NB4 (cell line): ENCODE measurements around the gene C9.

Experiments used
- POLR2A ChIP-seq: IDR thresholded peaks from 2 replicates; pipeline ENCODE4 v1.6.1; 2011; ENCODE audit warnings: mild to moderate bottlenecking; ENCODE audit not compliant: insufficient read length; ENCODE audit errors: extremely low read depth
- TF ChIP-seq, protein P1 (sequence below): IDR thresholded peaks from one replicate; pipeline ENCODE4 v1.5.1; 2012; ENCODE audit warnings: low read depth, low read length

DNA sequence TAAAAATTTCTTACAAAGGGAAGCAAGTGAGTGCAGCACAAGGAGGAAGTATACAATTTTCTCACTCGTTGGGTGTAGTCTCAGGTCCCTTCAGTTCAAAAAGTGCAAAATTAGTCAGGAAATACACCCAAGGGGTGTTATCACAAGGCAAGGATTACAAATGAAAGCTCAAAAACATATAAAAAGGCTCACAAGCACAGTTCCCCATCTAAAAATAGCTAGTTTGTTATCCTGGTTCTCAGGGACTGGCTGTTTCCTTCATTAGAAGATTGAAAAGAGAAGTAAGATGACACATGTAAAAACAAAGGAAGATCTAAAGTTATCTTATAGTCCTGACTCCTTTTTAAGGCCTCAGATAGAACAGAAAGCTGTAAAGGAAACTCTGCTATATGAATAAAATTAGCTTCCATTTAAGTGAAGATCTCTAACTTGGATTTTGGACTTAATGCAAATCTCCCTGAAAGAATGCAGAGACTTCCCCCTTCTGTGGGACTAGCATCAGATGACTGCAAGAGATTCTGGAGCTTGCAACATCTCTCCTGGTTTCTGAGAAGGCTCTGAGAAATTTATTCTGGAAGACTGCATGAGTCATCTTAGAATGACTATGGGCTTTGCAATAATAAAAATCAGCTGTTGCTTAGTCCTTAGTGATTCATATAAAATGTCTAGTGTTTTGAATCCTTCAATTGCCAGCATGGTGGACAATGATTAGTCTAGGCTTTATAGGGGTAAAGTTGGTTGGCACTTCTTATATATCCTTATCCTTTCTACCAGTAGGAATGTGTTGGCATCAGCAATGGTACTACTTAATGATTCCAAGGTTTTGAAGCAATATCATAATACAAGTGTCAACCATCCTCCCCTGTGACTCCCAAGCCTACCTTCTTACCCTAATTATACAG lies 35.1 kb upstream of the C9 start:
- TF ChIP-seq, protein P1, sequence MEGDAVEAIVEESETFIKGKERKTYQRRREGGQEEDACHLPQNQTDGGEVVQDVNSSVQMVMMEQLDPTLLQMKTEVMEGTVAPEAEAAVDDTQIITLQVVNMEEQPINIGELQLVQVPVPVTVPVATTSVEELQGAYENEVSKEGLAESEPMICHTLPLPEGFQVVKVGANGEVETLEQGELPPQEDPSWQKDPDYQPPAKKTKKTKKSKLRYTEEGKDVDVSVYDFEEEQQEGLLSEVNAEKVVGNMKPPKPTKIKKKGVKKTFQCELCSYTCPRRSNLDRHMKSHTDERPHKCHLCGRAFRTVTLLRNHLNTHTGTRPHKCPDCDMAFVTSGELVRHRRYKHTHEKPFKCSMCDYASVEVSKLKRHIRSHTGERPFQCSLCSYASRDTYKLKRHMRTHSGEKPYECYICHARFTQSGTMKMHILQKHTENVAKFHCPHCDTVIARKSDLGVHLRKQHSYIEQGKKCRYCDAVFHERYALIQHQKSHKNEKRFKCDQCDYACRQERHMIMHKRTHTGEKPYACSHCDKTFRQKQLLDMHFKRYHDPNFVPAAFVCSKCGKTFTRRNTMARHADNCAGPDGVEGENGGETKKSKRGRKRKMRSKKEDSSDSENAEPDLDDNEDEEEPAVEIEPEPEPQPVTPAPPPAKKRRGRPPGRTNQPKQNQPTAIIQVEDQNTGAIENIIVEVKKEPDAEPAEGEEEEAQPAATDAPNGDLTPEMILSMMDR: no peak
- TF ChIP-seq POLR2A: no peak
